HG03159 (cell line): Measurements from ENCODE around the gene SGPL1.

ENCODE experiments used
- ATAC-seq: cut with Tn5 transposase; IDR thresholded peaks from one replicate; pipeline ENCODE4 v1.9.1; 2021; ENCODE audit warnings: mild to moderate bottlenecking, moderate library complexity; ENCODE audit not compliant: unreplicated experiment

The SGPL1 gene

GRCh38 chr10:70902661-70903261 lies 87.0 kb downstream of the SGPL1 start:
- ATAC-seq = no peak

GRCh38 chr10:70903262-70903921 lies 87.6 kb downstream of the SGPL1 start:
- ATAC-seq = no peak

GRCh38 chr10:70905071-70906021 lies 89.6 kb downstream of the SGPL1 start:
- no peak for ATAC-seq

- ATAC-seq = no peak
These were observed 90.5 kb downstream of the SGPL1 start for GRCh38 chr10:70906031-70906783.

GRCh38 chr10:70906953-70907636 lies 91.3 kb downstream of the SGPL1 start:
- no peak for ATAC-seq

GRCh38 chr10:70907637-70908405 lies 92.1 kb downstream of the SGPL1 start:
- no peak for ATAC-seq

- ATAC-seq = no peak
These were observed 92.9 kb downstream of the SGPL1 start for GRCh38 chr10:70908406-70909296.

GRCh38 chr10:70909326-70909935 lies 93.7 kb downstream of the SGPL1 start:
- no peak for ATAC-seq

- ATAC-seq = no peak
These were observed 95.0 kb downstream of the SGPL1 start for GRCh38 chr10:70910486-70911341.

GRCh38 chr10:70911386-70911785 lies 95.6 kb downstream of the SGPL1 start:
- ATAC-seq = no peak

- ATAC-seq = no peak
These were observed 96.8 kb downstream of the SGPL1 start for GRCh38 chr10:70912556-70912955.

- ATAC-seq = no peak
These were observed 97.6 kb downstream of the SGPL1 start for GRCh38 chr10:70913191-70913892.

GRCh38 chr10:70913893-70914240 lies 98.1 kb downstream of the SGPL1 start:
- ATAC-seq = no peak

GRCh38 chr10:70914316-70914864 lies 98.6 kb downstream of the SGPL1 start:
- no peak for ATAC-seq

GRCh38 chr10:70915206-70915605 lies 99.5 kb downstream of the SGPL1 start:
- ATAC-seq = no peak

GRCh38 chr10:70915806-70916205 lies 100.1 kb downstream of the SGPL1 start:
- no peak for ATAC-seq
